ENCODE results near the gene SLC35F6. TPM values are rescaled to one million over a fixed set of nuclear protein-coding genes. Genes with fewer than 3 reads are reported as not detected.
"Not testable (repeated sequence)": the region's sequence is repeated elsewhere in the genome, so short reads cannot be mapped to it uniquely, and the experiment has no call there.

Gene SLC35F6
- total and polyA plus RNA-seq, 4 donors = 14.8 to 49.9 (median 21.4) TPM

- Histone ChIP-seq H3K27me3 (ENCODE audit: control insufficient read depth in 3 of 3, insufficient read depth in 3 of 3, low read length in 2 of 3) (no peaks in the 10 kb centered on the region), H3K4me1 (ENCODE audit: control insufficient read depth in 5 of 5, insufficient read depth in 5 of 5, low read length in 5 of 5) (peaks cover 0 to 26% (median 17%) of the 10 kb centered on the region in 5 donors), H3K36me3 (ENCODE audit: control insufficient read depth in 4 of 4, insufficient read depth in 4 of 4, low read length in 4 of 4) (no peaks in the 10 kb centered on the region), H3K9ac (ENCODE audit: insufficient read depth in 1 of 2, low read length in 2 of 2) (no peak overlapping the region), H3K9me3 (ENCODE audit: control insufficient read depth in 4 of 4, insufficient read depth in 3 of 4, low read length in 3 of 4) (no peaks in the 10 kb centered on the region), H3K4me3 (no peak overlapping the region), H3K27ac (ENCODE audit: low read depth in 1 of 2, low read length in 1 of 2) (no peak overlapping the region)
- peak; percentile 83 for ATAC-seq (ENCODE audit: insufficient read depth, low FRiP score)
- peak; percentile 92 for TF ChIP-seq CTCF (IDR thresholded peaks at IDR 0.05; ENCODE audit: control extremely low read depth, extremely low read depth)
- 28 to 43% methylated on average over 9 of the region's 9 CpGs for WGBS, 2 donors
- DNase-seq = peak; percentile 88 to 91 (median 90)
Measured at GRCh38 chr2:26745609-26746327, 18.3 kb upstream of the SLC35F6 start.

- no peak for DNase-seq
- Histone ChIP-seq H3K27me3 (ENCODE audit: control insufficient read depth in 3 of 3, insufficient read depth in 3 of 3, low read length in 2 of 3) (no peaks in the 10 kb centered on the region), H3K4me1 (ENCODE audit: control insufficient read depth in 5 of 5, insufficient read depth in 5 of 5, low read length in 5 of 5) (peaks cover 0 to 18% (median 10%) of the 10 kb centered on the region in 5 donors), H3K4me3 (no peak overlapping the region), H3K27ac (ENCODE audit: low read depth in 1 of 2, low read length in 1 of 2) (no peak overlapping the region), H3K36me3 (ENCODE audit: control insufficient read depth in 4 of 4, insufficient read depth in 4 of 4, low read length in 4 of 4) (no peaks in the 10 kb centered on the region), H3K9ac (ENCODE audit: insufficient read depth in 1 of 2, low read length in 2 of 2) (no peak overlapping the region), H3K9me3 (ENCODE audit: control insufficient read depth in 4 of 4, insufficient read depth in 3 of 4, low read length in 3 of 4) (no peaks in the 10 kb centered on the region)
- TF ChIP-seq CTCF (IDR thresholded peaks at IDR 0.05; ENCODE audit: control extremely low read depth, extremely low read depth) = no peak
- no peak for ATAC-seq (ENCODE audit: insufficient read depth, low FRiP score)
- 78 to 86% methylated on average over 3 of the region's 3 CpGs for WGBS, 2 donors
Measured at GRCh38 chr2:26746934-26747333, 17.1 kb upstream of the SLC35F6 start.

GRCh38 chr2:26749787-26750420 is 14.2 kb upstream of the SLC35F6 start:
- not testable (repeated sequence) for H3K4me1 ChIP-seq (ENCODE audit: control insufficient read depth in 5 of 5, insufficient read depth in 5 of 5, low read length in 5 of 5); DNase-seq; H3K36me3 ChIP-seq (ENCODE audit: control insufficient read depth in 4 of 4, insufficient read depth in 4 of 4, low read length in 4 of 4); ATAC-seq (ENCODE audit: insufficient read depth, low FRiP score); H3K9ac ChIP-seq (ENCODE audit: insufficient read depth in 1 of 2, low read length in 2 of 2); H3K27me3 ChIP-seq (ENCODE audit: control insufficient read depth in 3 of 3, insufficient read depth in 3 of 3, low read length in 2 of 3); H3K4me3 ChIP-seq; H3K9me3 ChIP-seq (ENCODE audit: control insufficient read depth in 4 of 4, insufficient read depth in 3 of 4, low read length in 3 of 4)
- peak overlapping the region in 1 of 2 donors; percentile 47 for H3K27ac ChIP-seq (ENCODE audit: low read depth in 1 of 2, low read length in 1 of 2)
- WGBS, 2 donors = 38 to 45% methylated on average over 8 of the region's 8 CpGs

- H3K4me3 ChIP-seq; H3K27ac ChIP-seq (ENCODE audit: low read depth in 1 of 2, low read length in 1 of 2); ATAC-seq (ENCODE audit: insufficient read depth, low FRiP score); H3K9me3 ChIP-seq (ENCODE audit: control insufficient read depth in 4 of 4, insufficient read depth in 3 of 4, low read length in 3 of 4); H3K27me3 ChIP-seq (ENCODE audit: control insufficient read depth in 3 of 3, insufficient read depth in 3 of 3, low read length in 2 of 3); H3K4me1 ChIP-seq (ENCODE audit: control insufficient read depth in 5 of 5, insufficient read depth in 5 of 5, low read length in 5 of 5); H3K36me3 ChIP-seq (ENCODE audit: control insufficient read depth in 4 of 4, insufficient read depth in 4 of 4, low read length in 4 of 4); H3K9ac ChIP-seq (ENCODE audit: insufficient read depth in 1 of 2, low read length in 2 of 2); DNase-seq: not testable (repeated sequence)
- WGBS, 2 donors = 76 to 89% methylated on average over 11 of the region's 11 CpGs
Measured at GRCh38 chr2:26750467-26750866, 13.6 kb upstream of the SLC35F6 start.

Data from lung (tissue), 12 donors.